GM23248 (cell line): ENCODE results near the gene PTPRE.

Experiments
- EZH2 ChIP-seq: fragments of 200-600 bp; sonication (generic); IDR thresholded peaks from 2 replicates; pipeline ENCODE4 v1.6.1; 2018; ENCODE audit warnings: antibody characterized with exemption, mild to moderate bottlenecking; ENCODE audit not compliant: insufficient read depth, poor library complexity, severe bottlenecking
- EZH2phosphoT487 ChIP-seq: fragments of 200-600 bp; sonication (generic); IDR thresholded peaks from 2 replicates; pipeline ENCODE4 v1.6.1; 2018; ENCODE audit warnings: antibody characterized with exemption, moderate library complexity, mild to moderate bottlenecking, low read depth; ENCODE audit not compliant: insufficient read depth

- TF ChIP-seq EZH2phosphoT487 (no peak), EZH2 (no peak)
These were observed 156.8 kb downstream of the PTPRE start for GRCh38 chr10:128063736-128064107.
